GM19099 (cell line): ENCODE results near the gene CDHR1.

Source experiments
- POLR2A ChIP-seq: IDR thresholded peaks from 3 replicates; pipeline ENCODE4 v1.6.1; 2011; ENCODE audit warnings: low read depth; ENCODE audit not compliant: insufficient read length; ENCODE audit errors: extremely low read depth

The CDHR1 gene

GRCh38 chr10:84261236-84261915, 67.0 kb downstream of the CDHR1 start:
- no peak for TF ChIP-seq POLR2A

- no peak for TF ChIP-seq POLR2A
Measured at GRCh38 chr10:84262190-84262956, 68.0 kb downstream of the CDHR1 start.

- TF ChIP-seq POLR2A: no peak
Measured at GRCh38 chr10:84263716-84264115, 69.4 kb downstream of the CDHR1 start.

GRCh38 chr10:84264611-84265141, 70.3 kb downstream of the CDHR1 start:
- no peak for TF ChIP-seq POLR2A

- no peak for TF ChIP-seq POLR2A
Measured at GRCh38 chr10:84265418-84265817, 71.1 kb downstream of the CDHR1 start.

GRCh38 chr10:84267503-84268126, 73.3 kb downstream of the CDHR1 start:
- TF ChIP-seq POLR2A: no peak

GRCh38 chr10:84269162-84269561, 74.8 kb downstream of the CDHR1 start:
- no peak for TF ChIP-seq POLR2A
